Skin of body (tissue), 2 donors: ENCODE measurements around the gene TTLL4. TPM values are rescaled to one million over a fixed set of nuclear protein-coding genes. Genes with fewer than 3 reads are reported as not detected.

ENCODE experiments used
- DNase-seq: peaks from one replicate; lab custom pipeline; 2025; lab: John Stamatoyannopoulos, UW
- total RNA-seq: library from RNA; depleted of rRNA; stranded (reverse); fragments of >200 nt; gene quantifications from one replicate; pipeline ENCODE4 v1.2.3, GENCODE V29; 2014

Gene TTLL4, protein sequence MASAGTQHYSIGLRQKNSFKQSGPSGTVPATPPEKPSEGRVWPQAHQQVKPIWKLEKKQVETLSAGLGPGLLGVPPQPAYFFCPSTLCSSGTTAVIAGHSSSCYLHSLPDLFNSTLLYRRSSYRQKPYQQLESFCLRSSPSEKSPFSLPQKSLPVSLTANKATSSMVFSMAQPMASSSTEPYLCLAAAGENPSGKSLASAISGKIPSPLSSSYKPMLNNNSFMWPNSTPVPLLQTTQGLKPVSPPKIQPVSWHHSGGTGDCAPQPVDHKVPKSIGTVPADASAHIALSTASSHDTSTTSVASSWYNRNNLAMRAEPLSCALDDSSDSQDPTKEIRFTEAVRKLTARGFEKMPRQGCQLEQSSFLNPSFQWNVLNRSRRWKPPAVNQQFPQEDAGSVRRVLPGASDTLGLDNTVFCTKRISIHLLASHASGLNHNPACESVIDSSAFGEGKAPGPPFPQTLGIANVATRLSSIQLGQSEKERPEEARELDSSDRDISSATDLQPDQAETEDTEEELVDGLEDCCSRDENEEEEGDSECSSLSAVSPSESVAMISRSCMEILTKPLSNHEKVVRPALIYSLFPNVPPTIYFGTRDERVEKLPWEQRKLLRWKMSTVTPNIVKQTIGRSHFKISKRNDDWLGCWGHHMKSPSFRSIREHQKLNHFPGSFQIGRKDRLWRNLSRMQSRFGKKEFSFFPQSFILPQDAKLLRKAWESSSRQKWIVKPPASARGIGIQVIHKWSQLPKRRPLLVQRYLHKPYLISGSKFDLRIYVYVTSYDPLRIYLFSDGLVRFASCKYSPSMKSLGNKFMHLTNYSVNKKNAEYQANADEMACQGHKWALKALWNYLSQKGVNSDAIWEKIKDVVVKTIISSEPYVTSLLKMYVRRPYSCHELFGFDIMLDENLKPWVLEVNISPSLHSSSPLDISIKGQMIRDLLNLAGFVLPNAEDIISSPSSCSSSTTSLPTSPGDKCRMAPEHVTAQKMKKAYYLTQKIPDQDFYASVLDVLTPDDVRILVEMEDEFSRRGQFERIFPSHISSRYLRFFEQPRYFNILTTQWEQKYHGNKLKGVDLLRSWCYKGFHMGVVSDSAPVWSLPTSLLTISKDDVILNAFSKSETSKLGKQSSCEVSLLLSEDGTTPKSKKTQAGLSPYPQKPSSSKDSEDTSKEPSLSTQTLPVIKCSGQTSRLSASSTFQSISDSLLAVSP
- total RNA-seq, result 20.6 TPM

DNA sequence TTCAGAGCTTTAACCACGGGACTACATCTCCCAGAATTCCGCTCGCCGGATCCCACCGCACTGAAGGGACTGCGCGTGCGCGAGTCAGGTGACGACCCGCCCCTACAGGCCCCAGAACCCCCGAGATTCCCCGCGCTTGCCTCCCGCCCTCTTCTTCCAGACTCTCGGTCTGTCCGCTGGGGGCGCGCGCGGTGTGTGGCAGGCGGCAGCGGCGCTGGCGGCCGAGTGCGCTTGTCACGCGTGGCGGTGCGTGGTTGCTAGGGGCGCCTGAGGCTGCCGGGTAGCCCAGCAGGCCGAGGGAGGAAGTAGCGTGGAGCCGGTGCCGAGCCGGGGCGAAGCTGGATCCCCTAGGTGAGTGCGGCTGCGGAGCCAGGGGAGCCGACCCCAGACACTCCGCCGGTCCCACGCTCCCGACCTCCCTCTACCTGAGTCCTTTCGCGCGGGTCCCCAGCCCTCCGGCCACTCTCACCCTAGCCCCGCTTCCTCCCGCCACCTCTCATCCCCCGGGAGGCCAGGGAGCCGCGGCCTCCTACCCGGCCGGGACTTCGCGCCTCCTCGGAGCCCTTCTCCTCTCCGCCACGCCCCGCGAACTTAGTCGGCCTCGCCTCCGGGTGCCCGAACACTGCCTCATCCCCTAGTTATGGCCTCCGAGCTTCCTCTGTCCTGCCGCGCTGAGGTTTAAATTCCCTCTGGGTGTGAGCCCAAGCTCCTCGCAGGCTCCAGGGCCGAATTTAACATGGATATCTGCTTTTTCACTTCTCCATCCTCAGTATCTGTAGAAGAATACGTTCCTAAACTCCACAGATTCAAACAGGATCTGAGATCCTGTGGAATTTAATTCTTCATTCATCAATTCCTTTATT, at the start of gene TTLL4:
TTLL4 (plus strand) TSS at position 149 of the 863 bp plus-strand sequence. CDS start 26,842 bp downstream, outside the sequence.
- peak; percentile 96 for DNase-seq

DNA sequence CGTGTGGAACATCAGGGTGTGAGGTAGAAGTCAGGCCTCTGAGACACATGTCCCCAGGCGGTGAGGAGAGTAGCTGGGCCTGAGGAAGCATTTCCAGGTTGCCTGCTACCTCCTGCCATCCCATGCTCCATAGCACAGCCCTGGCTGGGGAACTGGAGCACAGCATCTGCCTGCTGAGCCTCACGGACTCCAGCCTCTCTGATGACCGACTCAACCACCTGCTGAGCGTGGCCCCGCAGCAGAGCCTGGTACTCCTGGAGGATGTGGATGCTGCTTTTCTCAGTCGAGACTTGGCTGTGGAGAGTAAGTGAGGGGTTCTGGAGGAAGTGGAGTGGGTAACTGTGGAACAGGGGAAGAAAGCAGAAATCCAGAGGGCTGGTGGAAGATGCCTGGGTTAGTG, 48.3 kb upstream of the TTLL4 start:
- DNase-seq, result no peak

DNA sequence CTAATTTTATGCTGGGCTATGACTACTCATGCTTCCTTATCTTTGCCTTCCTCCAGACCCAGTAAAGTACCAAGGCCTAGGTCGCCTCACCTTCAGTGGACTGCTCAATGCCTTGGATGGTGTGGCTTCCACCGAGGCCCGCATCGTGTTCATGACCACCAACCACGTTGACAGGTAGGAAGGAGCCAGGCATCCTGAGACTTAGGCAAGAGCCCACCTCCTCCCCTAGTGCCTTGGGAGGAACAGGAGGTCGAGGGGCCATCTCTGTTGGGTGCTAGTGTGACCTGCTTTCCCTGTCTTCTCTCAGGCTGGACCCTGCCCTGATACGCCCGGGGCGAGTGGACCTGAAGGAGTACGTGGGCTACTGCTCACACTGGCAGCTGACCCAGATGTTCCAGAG, 47.8 kb upstream of the TTLL4 start:
- no peak for DNase-seq

DNA sequence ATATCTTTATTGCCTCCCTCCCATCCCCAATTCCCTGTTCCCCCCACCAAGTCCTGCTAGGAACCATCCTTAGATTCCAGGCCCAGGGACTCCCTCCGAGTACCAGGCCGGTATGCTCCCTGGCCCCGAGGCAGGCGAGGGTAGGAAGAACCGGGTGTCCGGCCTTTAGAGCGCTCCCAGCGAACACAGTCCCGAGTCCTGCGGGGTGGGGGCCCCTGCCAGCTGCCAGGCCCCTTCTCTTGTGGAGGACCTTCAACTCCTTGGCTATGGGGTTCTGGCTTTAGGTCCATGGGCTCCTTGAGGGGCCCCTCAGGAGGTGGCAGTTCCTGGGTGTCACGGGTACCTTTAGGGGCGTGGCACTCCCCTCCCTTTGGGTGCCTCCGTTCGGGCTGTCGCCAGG, 46.7 kb upstream of the TTLL4 start:
- no peak for DNase-seq

DNA sequence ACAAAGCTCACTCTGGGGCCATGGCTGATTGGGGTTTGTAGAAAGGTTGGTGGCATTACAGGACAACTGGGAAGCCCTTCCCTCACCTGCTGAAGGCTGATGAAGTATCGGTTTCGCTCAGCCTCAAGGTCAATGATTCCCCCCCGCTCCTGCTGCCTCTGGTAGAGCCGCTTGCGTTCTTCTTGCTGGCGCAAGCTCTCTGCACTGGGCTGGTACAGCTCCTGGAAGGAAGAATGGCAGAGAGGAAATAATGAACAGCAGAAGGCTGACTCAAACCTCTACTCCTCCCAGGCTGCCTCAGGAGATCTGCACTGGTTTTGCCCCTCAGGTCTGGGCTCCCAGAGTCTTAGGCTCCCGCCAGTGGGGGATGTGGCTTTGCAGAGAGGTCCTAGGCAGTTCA, 46.0 kb upstream of the TTLL4 start:
- DNase-seq, result no peak

DNA sequence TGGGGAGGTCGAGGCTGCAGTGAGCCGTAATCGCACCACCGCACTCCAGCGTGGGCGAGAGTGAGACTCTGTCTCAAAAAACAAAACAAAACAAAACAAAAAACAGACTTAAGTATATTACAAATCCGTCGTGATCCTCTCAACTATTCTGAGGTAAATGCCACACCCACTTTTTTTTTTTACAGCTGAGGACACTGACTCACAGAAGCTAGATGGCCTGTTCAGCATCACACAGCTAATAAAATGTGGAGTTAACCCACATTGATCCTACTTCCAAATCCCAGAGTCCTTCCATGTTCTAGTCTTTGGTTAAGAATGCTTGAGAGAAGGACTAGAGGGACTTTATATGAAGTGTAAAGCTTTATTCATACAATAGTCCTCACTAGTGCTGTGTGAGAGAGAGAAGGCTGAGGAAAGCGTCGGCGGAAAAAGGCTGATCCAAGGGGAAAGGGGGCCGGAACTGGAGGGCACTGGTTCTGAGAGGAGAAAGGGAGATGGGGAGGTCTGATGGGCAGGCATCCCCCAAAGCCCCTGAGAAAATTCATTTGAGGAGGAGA, 39.5 kb upstream of the TTLL4 start:
- DNase-seq, result no peak

DNA sequence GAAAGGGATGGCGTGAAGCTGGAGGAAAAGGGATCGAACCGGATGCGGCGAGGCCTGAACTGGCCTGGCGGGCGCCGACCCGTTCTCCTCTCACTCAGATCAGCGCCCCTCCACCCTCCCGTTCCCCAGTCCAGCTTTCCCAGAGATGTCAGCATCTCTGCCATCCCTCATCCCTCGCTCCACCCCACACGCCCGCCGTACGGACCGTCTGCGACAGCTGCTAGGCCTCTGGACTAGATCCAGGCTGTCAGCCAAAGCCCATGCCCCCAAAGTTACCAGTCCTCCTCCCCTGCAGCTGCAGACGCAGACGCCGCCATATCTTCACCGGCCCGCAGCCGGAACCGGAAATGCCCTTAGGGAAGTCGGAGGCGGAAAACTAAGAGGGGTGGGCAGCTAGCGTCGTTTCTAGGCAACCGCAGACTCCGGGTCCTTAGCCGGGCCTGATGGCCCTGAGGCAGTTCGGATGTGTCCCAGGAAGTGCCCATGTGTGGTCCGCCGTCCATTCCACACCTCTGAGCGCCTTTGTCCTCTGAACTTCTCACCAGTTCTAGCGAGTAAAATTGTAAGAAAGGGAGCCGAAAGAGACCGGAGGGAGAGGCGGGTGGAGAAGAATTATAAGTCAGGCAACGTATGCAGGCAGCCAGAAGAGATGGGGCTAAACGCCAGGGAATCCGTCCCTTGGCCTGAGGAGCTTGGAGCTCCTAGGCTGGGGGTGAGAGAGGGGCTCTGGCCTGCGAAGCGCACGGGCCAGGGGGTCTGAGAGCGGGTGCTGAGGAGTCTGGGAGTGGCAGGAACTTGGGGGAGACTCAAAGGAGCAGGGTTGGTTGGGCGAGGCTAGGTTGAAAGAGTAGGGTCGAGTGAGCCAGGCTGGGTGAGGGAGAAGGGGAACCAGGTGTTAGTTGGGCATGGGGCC, 38.7 kb upstream of the TTLL4 start, which contains the start of the genes RNF25 and STK36:
RNF25 (minus strand) TSS at position 349 of the 913 bp plus-strand sequence; CDS start at position 317, 32 bp downstream.
STK36 (plus strand) TSS at position 433 of the 913 bp plus-strand sequence. CDS start 744 bp downstream, outside the sequence.
- peak; percentile 84 for DNase-seq

DNA sequence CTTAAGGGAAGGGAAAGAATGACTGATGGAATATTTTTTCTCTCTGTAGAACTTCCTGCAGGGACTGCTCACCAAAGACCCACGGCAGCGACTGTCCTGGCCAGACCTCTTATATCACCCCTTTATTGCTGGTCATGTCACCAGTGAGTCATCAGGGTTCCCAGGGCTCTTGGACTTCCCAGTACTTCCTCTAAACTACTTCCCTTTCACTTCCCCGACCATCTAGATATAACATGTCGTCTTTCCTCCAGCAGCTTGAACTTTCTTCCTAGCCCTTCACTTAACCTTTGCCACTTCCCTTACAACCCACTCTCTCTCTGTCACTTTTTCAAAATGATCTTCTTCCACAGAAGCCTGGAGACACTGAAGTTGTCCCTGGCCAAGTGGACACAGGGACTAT, 31.5 kb upstream of the TTLL4 start:
- DNase-seq, result no peak

DNA sequence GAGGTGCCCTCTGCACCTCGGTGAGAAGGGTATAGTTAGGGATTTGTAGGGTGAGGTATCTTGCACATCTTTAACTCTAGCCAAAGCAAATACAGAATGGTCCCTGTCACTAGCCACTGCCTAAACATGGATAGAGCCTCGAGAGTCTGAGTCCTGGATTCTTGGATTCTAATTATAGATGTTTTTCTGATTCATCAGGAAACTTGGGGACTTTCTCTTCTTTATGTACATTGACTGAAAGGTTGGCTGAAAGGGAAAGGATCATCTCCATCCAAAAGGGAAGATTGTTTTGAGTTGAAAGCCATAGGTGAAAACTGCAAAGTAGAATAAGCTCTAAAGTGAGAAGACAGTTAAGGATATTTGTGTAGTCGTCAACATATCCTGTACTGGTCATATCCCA, 30.6 kb upstream of the TTLL4 start:
- no peak for DNase-seq

DNA sequence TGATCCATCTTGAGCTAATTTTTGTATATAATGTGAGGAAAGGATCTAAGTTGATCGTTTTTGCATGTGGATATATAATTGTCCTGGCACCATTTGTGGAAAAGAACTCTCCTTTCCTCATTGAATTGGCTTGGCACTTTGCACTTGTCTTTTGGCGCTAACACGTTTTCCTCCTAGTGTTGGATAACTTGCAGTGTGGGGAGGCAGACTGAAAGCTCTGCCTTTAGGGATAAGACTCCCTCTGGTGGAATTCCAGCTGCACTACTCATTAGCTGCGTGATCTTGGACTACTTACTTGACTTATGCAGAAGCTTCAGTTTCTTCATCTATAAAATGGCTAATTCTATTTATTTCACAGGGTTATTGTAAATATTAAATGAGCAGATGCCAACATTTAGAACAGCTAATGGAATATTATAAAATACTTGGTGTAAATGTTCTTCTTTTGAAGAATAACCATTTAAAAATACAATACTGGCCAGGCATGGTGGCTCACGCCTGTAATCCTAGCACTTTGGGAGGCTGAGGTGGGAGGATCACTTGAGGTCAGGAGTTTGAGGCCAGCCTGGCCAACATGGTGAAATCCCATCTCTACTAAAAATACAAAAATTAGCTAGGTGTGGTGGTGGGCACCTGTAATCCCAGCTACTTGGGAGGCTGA, 23.1 kb upstream of the TTLL4 start:
- peak; percentile 45 for DNase-seq

DNA sequence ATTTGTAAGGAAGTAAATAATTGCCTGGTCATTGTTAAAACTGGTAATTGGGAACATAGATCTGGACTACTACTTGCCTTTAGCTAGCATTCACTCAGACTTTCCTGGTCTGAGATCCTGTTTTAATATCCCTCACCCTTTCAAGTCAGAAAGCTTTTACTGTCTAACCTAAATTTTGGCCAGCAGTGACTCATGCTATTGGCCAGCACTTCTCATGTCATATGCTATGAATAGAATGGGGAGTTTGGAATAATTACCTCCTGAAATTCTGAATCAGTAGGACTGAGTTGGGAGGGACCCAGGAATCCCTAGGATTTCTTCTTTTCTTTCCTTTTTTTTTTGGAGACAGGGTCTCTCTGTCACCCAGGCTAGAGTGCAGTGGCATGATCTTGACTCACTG, 19.4 kb upstream of the TTLL4 start:
- DNase-seq, result no peak

DNA sequence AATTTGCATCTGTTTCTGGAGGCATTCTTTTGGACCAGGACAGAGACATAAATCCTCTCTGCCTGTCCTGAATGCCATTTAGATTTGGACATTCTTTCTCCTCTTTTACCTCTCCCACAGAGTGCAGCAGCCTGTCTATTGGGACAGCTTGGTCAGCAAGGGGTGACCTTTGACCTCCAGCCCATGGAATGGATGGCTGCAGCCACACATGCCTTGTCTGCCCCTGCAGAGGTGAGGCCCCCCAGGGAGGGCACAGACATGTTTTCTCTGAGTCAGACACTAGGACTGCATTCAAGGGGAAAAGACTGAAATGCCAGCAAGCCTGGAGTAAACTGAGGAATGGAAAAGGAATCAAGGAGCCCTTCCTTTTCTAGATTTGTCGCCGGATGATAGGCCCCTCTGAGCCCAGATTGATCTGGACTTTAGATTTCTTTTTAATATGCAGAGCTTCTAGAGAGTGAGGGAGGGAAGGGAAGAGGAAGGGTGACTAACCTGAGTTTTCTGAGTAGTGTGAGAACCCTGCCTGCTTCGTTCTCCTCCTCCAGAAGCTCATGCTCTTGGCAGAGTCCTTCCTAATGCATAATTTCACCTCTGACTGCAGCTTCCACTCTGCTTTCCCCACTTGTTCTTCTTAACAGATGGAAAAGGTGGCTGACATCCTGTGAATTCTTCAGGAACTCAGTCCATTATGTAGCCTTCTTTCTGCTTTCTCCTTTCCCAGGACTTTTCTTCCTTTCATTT, 16.1 kb upstream of the TTLL4 start:
- DNase-seq, result no peak

DNA sequence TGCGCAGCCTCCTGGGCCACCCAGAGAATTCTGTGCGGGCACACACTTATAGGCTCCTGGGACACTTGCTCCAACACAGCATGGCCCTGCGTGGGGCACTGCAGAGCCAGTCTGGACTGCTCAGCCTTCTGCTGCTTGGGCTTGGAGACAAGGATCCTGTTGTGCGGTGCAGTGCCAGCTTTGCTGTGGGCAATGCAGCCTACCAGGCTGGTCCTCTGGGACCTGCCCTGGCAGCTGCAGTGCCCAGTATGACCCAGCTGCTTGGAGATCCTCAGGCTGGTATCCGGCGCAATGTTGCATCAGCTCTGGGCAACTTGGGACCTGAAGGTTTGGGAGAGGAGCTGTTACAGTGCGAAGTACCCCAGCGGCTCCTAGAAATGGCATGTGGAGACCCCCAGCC, 11.8 kb upstream of the TTLL4 start:
- DNase-seq, result no peak

DNA sequence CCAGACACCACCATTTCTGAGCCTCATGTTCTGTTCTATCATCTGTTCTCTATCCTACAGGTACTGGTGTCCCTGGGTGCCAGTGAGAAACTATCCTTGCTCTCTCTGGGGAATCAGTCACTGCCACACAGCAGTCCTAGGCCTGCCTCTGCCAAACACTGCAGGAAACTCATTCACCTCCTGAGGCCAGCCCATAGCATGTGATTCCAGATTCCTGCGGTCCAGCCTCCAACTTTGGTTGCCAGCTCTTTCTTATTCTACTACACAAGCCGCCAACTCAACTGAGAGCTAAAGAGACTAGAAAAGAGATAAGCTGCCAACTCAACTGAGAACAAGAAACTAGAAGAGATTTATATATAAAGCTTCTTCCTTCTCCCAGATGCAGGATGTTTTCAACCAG, 8.8 kb upstream of the TTLL4 start:
- DNase-seq, result no peak

DNA sequence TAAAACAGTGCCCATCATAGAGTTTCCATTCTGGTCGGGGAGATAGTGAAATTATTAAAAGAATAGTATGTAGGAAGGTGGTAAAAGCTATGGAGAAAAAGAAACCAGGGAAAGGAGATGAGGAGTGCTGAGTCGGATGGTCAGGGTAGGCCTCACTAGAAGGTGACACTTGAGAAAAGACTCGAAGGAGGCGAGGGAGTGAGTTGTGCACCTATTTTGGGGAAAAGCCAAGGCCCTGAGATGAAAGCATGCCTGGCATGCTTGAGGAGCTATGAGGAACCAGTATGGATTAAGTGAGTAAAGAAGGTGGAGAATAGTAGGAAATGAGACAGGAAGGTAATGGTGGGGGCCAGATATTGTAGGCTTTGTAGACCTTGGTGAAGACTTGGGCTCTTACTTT, 7.3 kb upstream of the TTLL4 start:
- no peak for DNase-seq

DNA sequence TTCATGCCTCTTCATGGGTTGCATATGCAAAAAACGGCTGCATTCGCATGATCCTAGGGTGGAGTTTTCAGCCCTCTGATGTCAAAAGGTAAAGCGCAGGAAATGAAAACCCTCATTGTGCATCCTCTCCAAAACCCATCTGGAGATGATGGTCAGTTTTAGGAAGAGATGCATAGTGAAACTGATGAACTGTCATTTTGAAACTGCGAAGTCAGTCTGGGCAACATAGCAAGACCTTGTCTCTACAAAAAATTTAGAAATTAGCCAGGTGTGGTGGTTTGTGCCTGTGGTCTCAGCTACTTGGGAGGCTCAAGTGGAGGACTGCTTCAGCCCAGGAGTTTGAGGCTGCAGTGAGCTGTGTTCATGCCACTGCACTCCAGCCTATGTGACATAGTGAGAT, 2.5 kb upstream of the TTLL4 start:
- no peak for DNase-seq

DNA sequence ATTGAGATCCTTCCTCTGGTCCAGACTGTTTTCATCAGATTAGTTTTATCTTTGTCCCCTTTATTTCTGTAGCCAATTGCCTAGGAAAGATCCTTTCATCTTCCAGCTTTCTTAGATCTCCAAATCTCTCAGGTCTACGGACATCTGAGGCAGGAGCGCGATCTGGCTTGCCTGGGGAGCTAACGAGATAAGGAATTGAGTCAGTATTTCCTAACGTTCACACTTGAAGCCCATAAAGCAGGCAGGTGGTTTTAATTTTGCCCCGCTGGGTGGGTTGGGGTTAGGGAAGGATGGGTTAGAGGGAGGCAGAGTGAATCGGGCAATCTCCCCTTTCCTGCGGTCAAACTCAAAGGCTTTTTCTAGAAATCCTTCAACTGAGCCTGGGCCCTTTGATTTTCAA, 727 bp upstream of the TTLL4 start:
- DNase-seq, result no peak

DNA sequence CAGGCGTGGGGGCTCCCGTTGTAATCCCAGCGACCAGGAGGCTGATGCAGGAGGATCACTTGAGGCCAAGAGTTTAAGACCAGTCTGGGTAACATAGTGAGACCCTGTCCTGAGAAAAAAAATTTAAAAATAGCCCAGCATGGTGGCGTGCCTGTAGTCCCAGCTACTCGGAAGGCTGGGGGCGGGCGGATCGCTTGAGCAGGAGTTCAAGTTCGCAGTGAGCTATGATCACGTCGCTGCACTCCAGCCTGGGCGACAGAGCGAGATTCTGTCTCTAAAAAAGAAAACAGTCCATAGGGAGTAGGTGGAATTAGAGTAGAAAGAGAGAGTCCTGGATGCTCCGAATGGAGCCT, 325 bp upstream of the TTLL4 start:
- DNase-seq, result no peak
